HepG2 (cell line): Measurements from ENCODE around the gene ZNF385B. TPM values are rescaled to one million over a fixed set of nuclear protein-coding genes. Genes with fewer than 3 reads are reported as not detected.

ENCODE experiments used
- ATAC-seq: fragments of 200-7000 bp; cut with Tn5 transposase; 3 replicates; pipeline ENCODE4 v1.9.1; 2020; ENCODE audit warnings: mild to moderate bottlenecking, moderate library complexity
- BruUV-seq: library from RNA; stranded (reverse); fragments of 400-500 nt; replicated peaks from 2 replicates; lab custom pipeline; 2021; lab: Mats Ljungman, UMichigan
- CTCF ChIA-PET: fragments of 300-600 bp; formaldehyde crosslinking; extraction: SDS; loops from one replicate; lab custom pipeline; 2021; ENCODE audit warnings: low total read pairs, inconsistent platforms, low intra/inter-chr PET ratio; lab: Yijun Ruan, JAX
- POLR2A ChIA-PET: fragments of 350-600 bp; sonication (Branson Sonifier 250); formaldehyde crosslinking; loops from one replicate; lab custom pipeline; 2020; ENCODE audit warnings: antibody characterized with exemption, inconsistent platforms; lab: Yijun Ruan, JAX
- DNase-seq: peaks from one replicate; pipeline ENCODE4 v3.0.0-alpha.2; 2015; ENCODE audit warnings: low spot score
- FAIRE-seq: peaks from 3 replicates; lab custom pipeline; 2011; peaks lifted over from hg19 to GRCh38; lab: Jason Lieb, UNC
- H2AFZ ChIP-seq: one replicate; pipeline ENCODE4 v1.6.1; 2011; ENCODE audit warnings: low read length, inconsistent platforms
- H3K27ac ChIP-seq: fragments of 300-600 bp; 3 replicates; pipeline ENCODE4 v1.8.0; 2011; ENCODE audit warnings: mixed run types, mild to moderate bottlenecking, mixed read lengths, low read length, inconsistent platforms; ENCODE audit not compliant: insufficient read depth; ENCODE audit errors: extremely low read length
- H3K27me3 ChIP-seq, 2 experiments: fragments of 200-600 bp in 1 of 2; 2 replicates in 1 of 2; 3 replicates in 1 of 2; pipeline versions ENCODE4 v1.6.0 to v1.8.0; 2011; ENCODE audit warnings: low read length in 2 of 2, mild to moderate bottlenecking in 2 of 2, moderate library complexity in 2 of 2, inconsistent platforms in 1 of 2; ENCODE audit not compliant: insufficient read depth in 2 of 2, control insufficient read depth in 1 of 2
- H3K36me3 ChIP-seq, 2 experiments: fragments of 200-600 bp in 1 of 2; replicated peaks in 1 of 2; 2 replicates in 1 of 2; 3 replicates in 1 of 2; pipeline versions ENCODE4 v1.5.1 to v1.8.0; 2011; ENCODE audit warnings: low read length in 2 of 2, inconsistent platforms in 1 of 2; ENCODE audit not compliant: insufficient read depth in 2 of 2, control insufficient read depth in 1 of 2
- H3K4me1 ChIP-seq: 2 replicates; pipeline ENCODE4 v1.5.1; 2012; ENCODE audit warnings: low read length, inconsistent platforms; ENCODE audit not compliant: insufficient read depth
- H3K4me2 ChIP-seq: 2 replicates; pipeline ENCODE4 v1.6.0; 2011; ENCODE audit warnings: low read depth, low read length, inconsistent platforms
- H3K4me3 ChIP-seq, 3 experiments: fragments of 200-600 bp in 1 of 3; sonication (generic), shearing (Covaris generic) in 1 of 3; replicated peaks in 1 of 3; 2 replicates each; pipeline ENCODE4 v1.5.1; 2011 to 2016; ENCODE audit warnings: low read length in 3 of 3, inconsistent platforms in 2 of 3, low read depth in 2 of 3, mild to moderate bottlenecking in 2 of 3, control low read depth in 1 of 3, mixed read lengths in 1 of 3; ENCODE audit not compliant: insufficient read depth in 1 of 3
- H3K79me2 ChIP-seq: one replicate; pipeline ENCODE4 v1.6.1; 2011; ENCODE audit warnings: low read length, inconsistent platforms; ENCODE audit not compliant: insufficient read depth
- H3K9ac ChIP-seq: 2 replicates; pipeline ENCODE4 v1.6.0; 2011; ENCODE audit warnings: mild to moderate bottlenecking, low read depth, low read length, inconsistent platforms; ENCODE audit not compliant: insufficient read depth
- H3K9me3 ChIP-seq: 2 replicates; pipeline ENCODE4 v1.5.1; 2012; ENCODE audit warnings: mild to moderate bottlenecking, low read length
- H4K20me1 ChIP-seq: 2 replicates; pipeline ENCODE4 v1.6.0; 2011; ENCODE audit warnings: inconsistent platforms, mild to moderate bottlenecking, low read length, moderate library complexity; ENCODE audit not compliant: insufficient read depth
- EEA1 ChIP-seq: sonication (generic); formaldehyde crosslinking; IDR thresholded peaks from 2 replicates; pipeline ENCODE4 v1.5.1; 2020; ENCODE audit warnings: mild to moderate bottlenecking, missing genetic modification reagents, borderline replicate concordance
- GTF2F1 ChIP-seq: fragments of 150-350 bp; IDR thresholded peaks from 2 replicates; pipeline ENCODE4 v1.6.1; 2014; ENCODE audit warnings: low read length
- KAT7 ChIP-seq: IDR thresholded peaks from 2 replicates; pipeline ENCODE4 v1.6.1; 2018; ENCODE audit warnings: borderline replicate concordance, missing compliant biosample characterization
- MBNL3 ChIP-seq: fragments of 250-450 bp; sonication (Bioruptor Pico); conservative IDR thresholded peaks from 2 replicates; pipeline ENCODE4 v1.8.0; 2022; ENCODE audit warnings: mild to moderate bottlenecking, inconsistent platforms
- MIER2 ChIP-seq: IDR thresholded peaks from 2 replicates; pipeline ENCODE4 v1.6.1; 2016; ENCODE audit warnings: missing biosample characterization, missing genetic modification reagents
- SP140L ChIP-seq: sonication (generic); formaldehyde crosslinking; IDR thresholded peaks from 2 replicates; pipeline ENCODE4 v1.4.0; 2020; ENCODE audit warnings: missing genetic modification reagents, borderline replicate concordance
- TARDBP ChIP-seq: sonication (generic); formaldehyde crosslinking; IDR thresholded peaks from 2 replicates; pipeline ENCODE4 v1.8.0; 2022; ENCODE audit warnings: mild to moderate bottlenecking, missing genetic modification reagents
- ZFP41 ChIP-seq: sonication (generic); formaldehyde crosslinking; IDR thresholded peaks from 2 replicates; pipeline ENCODE4 v1.4.0; 2020; ENCODE audit warnings: mild to moderate bottlenecking, missing genetic modification reagents, borderline replicate concordance
- ZFP90 ChIP-seq: sonication (generic); formaldehyde crosslinking; IDR thresholded peaks from 2 replicates; pipeline ENCODE4 v1.8.0; 2022; ENCODE audit warnings: missing genetic modification reagents, mild to moderate bottlenecking, inconsistent platforms, borderline replicate concordance
- ZNF251 ChIP-seq: sonication (generic); formaldehyde crosslinking; IDR thresholded peaks from 2 replicates; pipeline ENCODE4 v1.9.0; 2021; ENCODE audit warnings: mild to moderate bottlenecking, missing genetic modification reagents
- ZNF326 ChIP-seq: sonication (generic); formaldehyde crosslinking; IDR thresholded peaks from 2 replicates; pipeline ENCODE4 v1.4.0; 2020; ENCODE audit warnings: missing genetic modification reagents, borderline replicate concordance
- ZNF549 ChIP-seq: sonication (generic); formaldehyde crosslinking; IDR thresholded peaks from 2 replicates; pipeline ENCODE4 v1.5.0; 2020; ENCODE audit warnings: missing genetic modification reagents
- ZNF775 ChIP-seq: sonication (generic); formaldehyde crosslinking; IDR thresholded peaks from 2 replicates; pipeline ENCODE4 v1.4.0; 2020; ENCODE audit warnings: missing genetic modification reagents, mild to moderate bottlenecking, moderate library complexity, borderline replicate concordance
- WGBS: methylation state at CpG from one replicate; pipeline ENCODE4 v1.1.6; 2017; ENCODE audit warnings: low lambda C conversion rate; 5-methylcytosine and 5-hydroxymethylcytosine counted together
- in situ Hi-C: cut with HindIII; loops from 2 replicates; pipeline ENCODE4 v1.10.0; 2017; ENCODE audit warnings: low pct_unique_long_range_greater_than_20kb; ENCODE audit not compliant: extremely low pct_ligation_motif_present
- intact Hi-C: fragments of 100-400 bp; cut with micrococcal nuclease; formaldehyde crosslinking; loops from one replicate; pipeline ENCODE4 v1.10.0; 2022; ENCODE audit not compliant: unreplicated experiment
- polyA plus RNA-seq, 8 experiments: library from polyadenylated mRNA; depleted of rRNA in 3 of 8; stranded (reverse) in 7 of 8; unstranded in 1 of 8; fragments of >200 nt; fragmentation: Illumina TruSeq in 4 of 8; extraction: Trizol in 4 of 8; gene quantifications; 2 replicates each; pipeline versions ENCODE4 v1.2.1 to v1.2.3, GENCODE V29; 2011 to 2016; ENCODE audit warnings: low read depth in 4 of 8, missing spikeins in 1 of 8, mixed read lengths in 1 of 8; ENCODE audit not compliant: insufficient read depth in 1 of 8
- total RNA-seq, 5 experiments: library from RNA; depleted of rRNA; stranded (reverse); fragments of >200 nt; fragmentation: Illumina TruSeq; extraction: Trizol; gene quantifications; 2 replicates each; pipeline ENCODE4 v1.2.3, GENCODE V29; 2016; ENCODE audit warnings: low read depth in 1 of 5
- TF ChIP-seq, protein P1 (sequence below): sonication (generic); formaldehyde crosslinking; IDR thresholded peaks from 2 replicates; pipeline ENCODE4 v1.4.0; 2020; ENCODE audit warnings: missing genetic modification reagents
- TF ChIP-seq, protein P2 (sequence below): sonication (generic); formaldehyde crosslinking; IDR thresholded peaks from 2 replicates; pipeline ENCODE4 v1.9.0; 2021; ENCODE audit warnings: missing genetic modification reagents, borderline replicate concordance
- TF ChIP-seq, protein P3 (sequence below): sonication (generic); formaldehyde crosslinking; IDR thresholded peaks from 2 replicates; pipeline ENCODE4 v1.4.0; 2020; ENCODE audit warnings: mild to moderate bottlenecking, missing genetic modification reagents
- TF ChIP-seq, protein P4 (sequence below): sonication (generic); formaldehyde crosslinking; IDR thresholded peaks from 2 replicates; pipeline ENCODE4 v1.4.0; 2020; ENCODE audit warnings: mild to moderate bottlenecking, missing genetic modification reagents

ZNF385B gene
- total and polyA plus RNA-seq, 2 of the 13 experiments (the other 11 are each of a cell fraction or from before 2014, with no cell fraction given), result 3.3 to 6.7 TPM

DNA sequence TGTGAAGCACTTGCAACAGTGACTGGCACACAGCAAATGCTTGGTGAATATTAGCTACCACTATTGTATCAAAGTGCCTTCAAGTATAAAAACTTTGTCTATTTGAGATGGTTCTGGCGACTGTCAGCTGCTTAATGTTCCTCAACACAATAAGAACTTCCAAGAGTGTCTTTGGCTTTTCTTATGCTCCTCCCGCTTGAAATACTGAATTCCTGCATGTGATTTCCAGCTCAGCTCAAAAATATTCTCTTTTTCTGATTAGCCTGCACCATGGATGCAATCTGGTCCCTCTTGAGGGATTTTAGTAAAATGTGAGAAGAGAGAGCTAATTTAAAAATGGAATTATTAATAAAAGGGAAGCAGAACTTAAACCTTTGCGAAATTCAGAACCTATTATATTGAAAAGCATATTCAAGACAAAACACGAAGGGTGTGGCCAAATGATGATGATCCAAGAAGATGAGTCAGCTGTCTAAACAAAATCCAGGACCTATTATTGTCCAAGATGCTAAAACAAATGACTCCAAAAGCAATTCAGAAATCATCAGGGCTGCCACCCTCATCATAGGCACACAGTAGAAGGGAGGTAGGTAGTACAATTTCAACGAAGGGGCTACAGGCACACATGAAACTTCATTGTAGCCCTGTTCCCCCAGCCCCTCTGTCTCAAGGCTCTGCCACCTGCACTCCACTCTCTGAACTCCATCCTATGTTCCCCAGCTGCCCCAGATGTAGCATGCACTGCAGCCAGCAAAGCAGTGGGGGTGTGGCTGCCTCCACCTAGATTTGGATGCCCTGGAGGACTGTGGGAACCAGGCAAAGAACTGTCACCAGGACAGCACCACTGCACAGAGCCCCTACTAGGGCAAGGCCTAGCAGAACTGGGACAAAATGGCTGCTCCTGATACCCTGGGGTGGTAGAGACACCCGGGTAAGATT, 190.1 kb downstream of the ZNF385B start:
- no peak overlapping the region for H3K27ac ChIP-seq
- peak; percentile 41 for ATAC-seq
- H3K9ac ChIP-seq, result no peak overlapping the region
- TF ChIP-seq, protein P1, sequence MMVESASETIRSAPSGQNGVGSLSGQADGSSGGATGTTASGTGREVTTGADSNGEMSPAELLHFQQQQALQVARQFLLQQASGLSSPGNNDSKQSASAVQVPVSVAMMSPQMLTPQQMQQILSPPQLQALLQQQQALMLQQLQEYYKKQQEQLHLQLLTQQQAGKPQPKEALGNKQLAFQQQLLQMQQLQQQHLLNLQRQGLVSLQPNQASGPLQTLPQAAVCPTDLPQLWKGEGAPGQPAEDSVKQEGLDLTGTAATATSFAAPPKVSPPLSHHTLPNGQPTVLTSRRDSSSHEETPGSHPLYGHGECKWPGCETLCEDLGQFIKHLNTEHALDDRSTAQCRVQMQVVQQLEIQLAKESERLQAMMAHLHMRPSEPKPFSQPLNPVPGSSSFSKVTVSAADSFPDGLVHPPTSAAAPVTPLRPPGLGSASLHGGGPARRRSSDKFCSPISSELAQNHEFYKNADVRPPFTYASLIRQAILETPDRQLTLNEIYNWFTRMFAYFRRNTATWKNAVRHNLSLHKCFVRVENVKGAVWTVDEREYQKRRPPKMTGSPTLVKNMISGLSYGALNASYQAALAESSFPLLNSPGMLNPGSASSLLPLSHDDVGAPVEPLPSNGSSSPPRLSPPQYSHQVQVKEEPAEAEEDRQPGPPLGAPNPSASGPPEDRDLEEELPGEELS (CRISPR knock-in tag), result no peak
- TF ChIP-seq ZFP41 (CRISPR knock-in tag) (no peak), ZNF775 (CRISPR knock-in tag) (no peak), SP140L (no peak), MBNL3 (no peak), TARDBP (CRISPR knock-in tag) (no peak), ZNF251 (CRISPR knock-in tag) (no peak), ZNF326 (no peak), GTF2F1 (no peak), KAT7 (no peak), MIER2 (CRISPR knock-in tag) (no peak), EEA1 (no peak), ZFP90 (CRISPR knock-in tag) (no peak), ZNF549 (CRISPR knock-in tag) (no peak)
- TF ChIP-seq, protein P2, sequence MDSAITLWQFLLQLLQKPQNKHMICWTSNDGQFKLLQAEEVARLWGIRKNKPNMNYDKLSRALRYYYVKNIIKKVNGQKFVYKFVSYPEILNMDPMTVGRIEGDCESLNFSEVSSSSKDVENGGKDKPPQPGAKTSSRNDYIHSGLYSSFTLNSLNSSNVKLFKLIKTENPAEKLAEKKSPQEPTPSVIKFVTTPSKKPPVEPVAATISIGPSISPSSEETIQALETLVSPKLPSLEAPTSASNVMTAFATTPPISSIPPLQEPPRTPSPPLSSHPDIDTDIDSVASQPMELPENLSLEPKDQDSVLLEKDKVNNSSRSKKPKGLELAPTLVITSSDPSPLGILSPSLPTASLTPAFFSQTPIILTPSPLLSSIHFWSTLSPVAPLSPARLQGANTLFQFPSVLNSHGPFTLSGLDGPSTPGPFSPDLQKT (CRISPR knock-in tag), result no peak
- TF ChIP-seq, protein P3, sequence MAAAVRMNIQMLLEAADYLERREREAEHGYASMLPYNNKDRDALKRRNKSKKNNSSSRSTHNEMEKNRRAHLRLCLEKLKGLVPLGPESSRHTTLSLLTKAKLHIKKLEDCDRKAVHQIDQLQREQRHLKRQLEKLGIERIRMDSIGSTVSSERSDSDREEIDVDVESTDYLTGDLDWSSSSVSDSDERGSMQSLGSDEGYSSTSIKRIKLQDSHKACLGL (CRISPR knock-in tag), result no peak
- TF ChIP-seq, protein P4, sequence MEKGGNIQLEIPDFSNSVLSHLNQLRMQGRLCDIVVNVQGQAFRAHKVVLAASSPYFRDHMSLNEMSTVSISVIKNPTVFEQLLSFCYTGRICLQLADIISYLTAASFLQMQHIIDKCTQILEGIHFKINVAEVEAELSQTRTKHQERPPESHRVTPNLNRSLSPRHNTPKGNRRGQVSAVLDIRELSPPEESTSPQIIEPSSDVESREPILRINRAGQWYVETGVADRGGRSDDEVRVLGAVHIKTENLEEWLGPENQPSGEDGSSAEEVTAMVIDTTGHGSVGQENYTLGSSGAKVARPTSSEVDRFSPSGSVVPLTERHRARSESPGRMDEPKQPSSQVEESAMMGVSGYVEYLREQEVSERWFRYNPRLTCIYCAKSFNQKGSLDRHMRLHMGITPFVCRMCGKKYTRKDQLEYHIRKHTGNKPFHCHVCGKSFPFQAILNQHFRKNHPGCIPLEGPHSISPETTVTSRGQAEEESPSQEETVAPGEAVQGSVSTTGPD, result no peak
- no peaks in the 10 kb centered on the region for H4K20me1 ChIP-seq
- H3K27me3 ChIP-seq, result no peaks in the 10 kb centered on the region
- H3K36me3 ChIP-seq, result no peaks in the 10 kb centered on the region
- 13% methylated on average over 6 of the region's 6 CpGs for WGBS
- POLR2A ChIA-PET, result no interaction called here
- FAIRE-seq, result no peak
- in situ Hi-C loops (no loop called here), intact Hi-C loops (no loop called here)
- H3K4me3 ChIP-seq, result no peak overlapping the region
- no peaks in the 10 kb centered on the region for H3K79me2 ChIP-seq
- no peaks in the 10 kb centered on the region for H3K4me1 ChIP-seq
- no peaks in the 10 kb centered on the region for H3K9me3 ChIP-seq
- no peak for DNase-seq
- H2AFZ ChIP-seq, result no peak overlapping the region
- H3K4me2 ChIP-seq, result no peak overlapping the region
- no TSS peak for BruUV-seq
- CTCF ChIA-PET, result no interaction called here
